AG09319 (cell line): ENCODE measurements around the gene DAAM2.

ENCODE experiments used
- DNase-seq: peaks from one replicate; pipeline ENCODE4 v3.0.0-alpha.2; 2010; ENCODE audit warnings: low read depth; ENCODE audit errors: extremely low read depth
- CTCF ChIP-seq: IDR thresholded peaks from 2 replicates; pipeline ENCODE4 v1.5.1; 2011; ENCODE audit warnings: low read depth, mild to moderate bottlenecking, inconsistent platforms, low read length, moderate library complexity

Gene DAAM2

DNA sequence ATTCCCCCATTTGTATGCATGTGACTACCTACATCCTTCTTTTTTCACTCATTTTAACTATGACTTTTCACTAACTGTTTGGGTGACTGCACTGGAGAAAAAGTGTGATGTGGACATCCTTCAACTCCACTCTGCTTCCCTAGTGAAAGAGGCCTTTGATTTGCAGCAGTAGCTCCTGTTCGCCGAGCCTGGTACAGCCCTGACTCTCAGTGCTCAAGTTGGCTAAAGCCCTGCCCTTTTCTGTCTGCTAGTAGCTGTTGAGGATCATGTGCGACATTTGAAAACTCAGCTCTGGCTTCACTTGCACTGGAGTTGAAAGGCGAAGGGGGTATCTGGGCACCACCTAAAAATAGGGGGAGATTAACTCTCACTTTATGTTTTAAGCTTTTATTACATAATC is 42.1 kb downstream of the DAAM2 start:
- no peak for DNase-seq
- TF ChIP-seq CTCF = no peak

- no peak for TF ChIP-seq CTCF
- no peak for DNase-seq
Observed at GRCh38 chr6:39834866-39835265, 42.7 kb downstream of the DAAM2 start.

DNA sequence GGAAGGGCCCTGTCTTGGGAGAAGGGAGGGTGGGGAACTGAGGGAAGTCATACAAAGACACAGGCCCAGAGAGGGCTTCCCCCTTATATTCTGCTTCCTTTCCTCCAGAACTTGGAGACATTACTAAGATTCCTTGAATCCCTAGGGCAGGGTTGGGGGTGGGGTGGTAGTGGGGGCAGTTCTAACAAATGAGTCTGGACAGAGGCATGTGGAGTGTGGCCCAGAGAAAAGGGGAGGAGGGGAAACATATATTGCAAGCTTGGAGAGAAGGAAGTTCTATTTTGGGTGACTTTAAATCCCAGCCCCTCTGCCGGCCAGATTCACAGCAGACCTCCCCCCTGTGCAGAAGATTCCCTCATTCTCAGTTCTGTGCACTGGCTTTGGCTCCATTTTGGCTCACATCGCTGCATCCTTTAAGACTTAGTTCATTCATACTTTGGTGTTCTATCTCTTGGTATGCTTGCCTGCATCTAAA is 43.7 kb downstream of the DAAM2 start:
- no peak for TF ChIP-seq CTCF
- DNase-seq = no peak

GRCh38 chr6:39836606-39837005 is 44.4 kb downstream of the DAAM2 start:
- DNase-seq = no peak
- no peak for TF ChIP-seq CTCF

- TF ChIP-seq CTCF = no peak
- no peak for DNase-seq
Observed at GRCh38 chr6:39839445-39839844, 47.3 kb downstream of the DAAM2 start.

- TF ChIP-seq CTCF = no peak
- DNase-seq = no peak
Observed at GRCh38 chr6:39840781-39841180, 48.6 kb downstream of the DAAM2 start.

DNA sequence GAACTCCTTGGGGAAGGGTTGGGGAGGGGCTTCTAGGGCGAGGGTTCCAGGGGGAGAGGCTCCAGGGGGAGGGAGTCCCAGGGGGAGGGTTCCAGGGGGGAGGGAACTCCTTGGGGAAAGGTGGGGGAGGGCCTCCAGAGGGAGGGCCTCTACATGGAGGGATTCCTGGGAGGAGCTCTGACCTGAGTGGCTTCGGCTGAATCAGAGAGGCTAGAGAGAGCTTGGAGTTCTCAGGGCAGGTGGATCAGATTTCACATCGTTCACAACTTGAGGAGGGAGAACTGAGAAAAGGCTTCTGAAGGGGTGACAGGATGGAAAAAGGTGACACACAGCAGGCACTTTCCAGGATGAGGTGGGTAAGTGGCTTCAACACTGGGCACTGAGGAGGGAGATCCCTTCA is 49.1 kb downstream of the DAAM2 start:
- no peak for TF ChIP-seq CTCF
- DNase-seq = no peak
